HG02885 (cell line): ENCODE results near the gene ZNF624.

ENCODE experiments used
- ATAC-seq: cut with Tn5 transposase; IDR thresholded peaks from one replicate; pipeline ENCODE4 v1.9.1; 2021; ENCODE audit warnings: mild to moderate bottlenecking; ENCODE audit not compliant: unreplicated experiment, poor library complexity

Gene ZNF624

DNA sequence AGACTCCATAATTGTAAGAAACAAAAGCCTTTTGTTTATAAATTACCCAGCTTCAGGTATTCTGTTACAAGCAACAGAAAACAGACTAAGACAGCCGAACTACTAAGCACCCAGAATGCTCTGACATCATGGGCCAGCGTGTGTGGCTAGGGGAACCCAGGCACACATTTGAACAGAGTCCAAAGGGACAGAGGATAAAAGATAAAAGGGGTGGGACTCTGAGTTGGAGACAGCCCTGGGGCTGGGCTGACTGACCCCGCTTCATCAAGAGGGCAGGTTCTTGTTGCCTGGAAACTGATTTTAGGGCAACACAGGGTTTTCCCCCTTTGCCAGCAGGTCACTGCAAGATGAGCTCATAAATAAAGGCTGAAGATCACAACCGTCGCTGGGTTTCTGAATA lies 54.1 kb downstream of the ZNF624 start:
- no peak for ATAC-seq

DNA sequence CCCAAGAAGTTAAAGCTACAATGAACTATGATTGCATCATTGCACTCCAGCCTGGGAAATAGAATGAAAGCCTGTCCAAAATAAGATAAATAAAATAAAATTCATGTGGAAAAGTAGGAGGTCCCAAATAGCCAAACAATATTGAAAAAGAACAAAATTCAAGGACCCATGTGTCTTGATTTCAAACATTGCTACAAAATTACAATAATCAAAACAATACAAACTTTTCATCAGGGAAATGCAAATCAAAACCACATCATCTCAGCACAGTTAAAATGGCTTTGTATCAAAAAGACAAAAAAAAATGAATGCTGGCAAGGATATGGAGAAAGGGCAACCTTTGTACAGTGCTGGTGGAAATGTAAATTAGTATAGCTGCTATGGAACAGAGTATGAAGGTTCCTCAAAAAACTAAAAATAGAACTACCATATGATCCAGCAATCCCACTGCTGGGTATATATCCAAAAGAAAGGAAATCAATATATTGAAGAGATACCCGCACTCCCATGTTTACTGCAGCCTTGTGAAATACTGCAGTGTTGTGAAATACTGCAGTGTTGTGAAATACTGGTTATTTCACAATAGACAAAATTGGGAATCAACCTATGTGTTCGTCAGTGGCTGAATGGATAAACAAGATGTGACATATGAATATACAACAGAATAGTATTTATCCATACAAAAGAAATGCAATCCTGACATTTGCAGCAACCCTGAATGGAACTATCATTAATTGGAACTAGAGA lies 60.1 kb downstream of the ZNF624 start:
- ATAC-seq: no peak

DNA sequence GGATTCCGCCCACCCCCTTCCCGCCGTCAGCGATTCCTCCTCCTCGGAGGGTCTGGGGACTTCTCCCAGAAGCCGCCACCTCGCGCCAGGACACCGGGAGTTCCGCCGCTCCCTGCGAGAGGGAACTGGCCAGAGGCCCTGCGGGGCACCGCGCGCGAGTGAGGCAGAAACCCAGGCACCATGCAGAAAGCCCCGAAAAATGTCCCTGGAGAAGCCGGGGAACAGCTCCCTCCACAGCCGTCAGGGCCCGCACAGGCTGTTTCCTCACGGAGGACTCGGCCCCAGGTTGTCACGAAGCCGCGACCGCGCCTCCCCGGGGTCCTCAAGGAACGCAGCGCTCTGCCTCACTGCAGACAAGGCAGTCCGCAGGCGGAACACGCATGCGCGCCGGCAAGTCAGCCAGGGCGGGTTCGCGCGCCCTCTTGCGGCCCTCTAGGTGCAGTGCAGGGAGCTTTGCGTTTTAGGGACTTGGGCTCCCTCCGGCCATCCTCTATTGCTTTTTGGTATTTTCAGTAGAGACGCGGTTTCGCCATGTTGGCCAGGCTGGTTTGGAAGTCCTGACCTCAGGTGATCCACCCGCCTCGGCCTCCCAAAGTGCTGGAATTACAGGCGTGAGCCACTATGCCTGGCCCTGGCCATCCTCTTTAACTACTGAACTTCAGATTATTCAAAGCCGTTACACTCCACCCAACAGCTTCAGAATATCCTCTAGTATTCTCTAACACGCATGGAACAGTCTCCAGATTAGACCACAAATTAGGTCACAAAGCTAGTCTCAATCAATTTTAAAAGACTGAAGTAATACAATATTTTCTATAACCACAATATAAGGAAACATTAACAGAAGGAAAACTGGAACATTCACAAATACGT lies 64.3 kb downstream of the ZNF624 start:
- peak; percentile 84 for ATAC-seq

DNA sequence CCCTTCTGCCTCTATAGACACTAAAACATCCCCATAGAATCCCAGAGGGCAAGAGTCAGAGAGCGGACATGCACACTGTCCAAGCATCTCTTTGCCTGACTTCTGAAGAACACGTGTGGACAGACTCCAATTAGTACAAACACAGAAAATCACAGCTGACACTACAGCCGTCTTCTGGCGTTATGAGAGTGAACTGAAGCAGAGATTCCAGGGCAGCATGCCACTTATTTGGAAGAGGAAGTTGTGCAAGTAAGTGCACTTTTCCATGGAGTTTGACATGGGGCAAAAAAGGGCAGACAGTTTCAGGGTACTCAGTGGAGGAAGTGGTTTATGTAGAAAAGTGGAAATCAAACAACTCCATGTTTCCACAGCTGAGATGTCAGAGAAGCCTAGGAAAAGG lies 67.9 kb downstream of the ZNF624 start:
- no peak for ATAC-seq

DNA sequence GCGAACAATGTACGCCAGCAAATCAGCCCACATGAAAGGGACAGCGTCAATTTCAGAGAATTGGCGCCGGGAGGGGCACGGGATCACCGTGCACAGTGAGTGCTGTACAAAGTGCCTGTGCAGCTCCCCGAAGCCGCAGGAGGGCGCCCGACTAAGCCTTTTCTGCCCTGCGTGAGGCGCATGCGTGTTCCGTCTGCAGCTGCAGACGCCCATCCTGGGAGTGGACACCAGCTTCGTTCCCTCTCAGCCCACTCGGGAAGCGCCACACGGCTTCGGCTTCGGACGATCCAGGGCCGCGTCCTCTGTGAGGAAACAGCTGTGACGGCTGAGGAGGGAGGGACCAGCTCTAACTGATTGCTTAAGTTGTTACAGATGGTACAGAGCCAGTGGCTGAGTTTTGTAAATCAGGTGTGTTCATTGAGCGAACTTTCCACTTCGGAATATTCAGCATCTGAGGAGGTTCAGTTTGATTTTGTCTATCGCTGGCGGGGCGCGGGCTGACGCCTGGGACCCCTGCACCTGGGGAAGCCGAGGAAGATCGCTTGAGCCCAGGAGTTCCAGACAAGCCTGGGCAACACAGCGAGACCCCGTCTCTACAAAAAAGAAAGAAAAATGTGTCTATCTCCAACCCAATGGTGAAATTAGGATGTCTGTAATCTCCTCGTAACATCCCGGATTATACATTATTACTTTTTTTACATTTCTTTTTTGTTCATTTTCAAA lies 69.2 kb downstream of the ZNF624 start:
- ATAC-seq: no peak

DNA sequence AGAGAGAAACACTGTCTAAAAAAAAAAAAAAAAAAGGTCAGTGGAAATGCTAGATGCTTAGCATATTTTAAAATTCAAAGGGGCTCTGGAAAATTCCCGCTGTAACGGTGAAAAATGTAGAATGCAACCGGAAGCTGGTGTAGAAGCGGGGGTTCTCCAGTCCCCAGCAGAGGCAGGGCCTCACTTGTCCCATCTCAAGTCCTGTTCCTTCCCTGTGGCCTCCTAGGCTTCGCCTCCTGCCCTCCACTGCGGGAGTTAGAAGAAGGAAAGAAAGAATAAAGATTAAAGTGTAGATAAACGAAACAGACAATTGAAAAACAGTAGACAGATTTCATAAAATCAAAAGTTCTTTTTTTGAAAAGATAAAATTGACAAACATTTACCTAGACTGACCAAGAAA lies 69.9 kb downstream of the ZNF624 start:
- ATAC-seq: no peak

DNA sequence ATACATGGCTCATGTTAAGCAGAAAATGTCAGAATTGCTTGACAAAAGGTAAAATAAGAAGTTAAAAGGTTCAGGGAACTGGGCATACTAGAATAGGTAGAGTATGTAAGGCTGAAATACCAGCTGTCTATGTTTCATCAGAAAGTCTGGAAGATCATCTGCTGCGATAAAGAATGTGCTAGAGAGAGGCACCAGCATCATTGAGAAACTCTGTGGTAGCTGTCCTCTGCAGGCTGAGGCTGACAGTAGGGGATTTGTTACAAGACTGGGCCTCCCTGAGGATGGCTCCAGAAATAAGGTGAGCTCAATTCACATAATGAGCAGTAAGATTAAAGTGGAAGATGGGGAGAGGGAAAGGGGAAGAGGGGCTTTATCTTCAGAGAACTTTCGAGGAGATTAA lies 80.2 kb downstream of the ZNF624 start:
- ATAC-seq: no peak
